Thoracic aorta (tissue), 2 donors: Measurements from ENCODE around the gene DLG1. TPM values are rescaled to one million over a fixed set of nuclear protein-coding genes. Genes with fewer than 3 reads are reported as not detected.

Source experiments
- ATAC-seq: fragments of 150-250 bp; one replicate; pipeline ENCODE4 v1.8.0; 2017; ENCODE audit warnings: low read depth; ENCODE audit not compliant: insufficient number of reproducible peaks, low FRiP score
- DNase-seq: peaks from one replicate; pipeline ENCODE4 v3.0.0-alpha.2; 2020; ENCODE audit warnings: low spot score
- H3K27ac ChIP-seq, 2 donors: fragments of 200-600 bp; sonication (generic); 1 replicate in 1 of 2; 2 replicates in 1 of 2; pipeline ENCODE4 v1.5.1; 2016; ENCODE audit warnings: mild to moderate bottlenecking in 2 of 2, moderate library complexity in 2 of 2
- H3K27me3 ChIP-seq: fragments of 200-600 bp; sonication (generic); replicated peaks from 2 replicates; pipeline ENCODE4 v1.6.0; 2016; ENCODE audit warnings: mild to moderate bottlenecking; ENCODE audit not compliant: insufficient read depth
- H3K36me3 ChIP-seq: fragments of 200-600 bp; sonication (generic); one replicate; pipeline ENCODE4 v1.5.1; 2016
- H3K4me1 ChIP-seq, 2 donors: fragments of 200-600 bp; sonication (generic); 1 replicate in 1 of 2; 2 replicates in 1 of 2; pipeline versions ENCODE4 v1.5.1 to v1.6.0; 2016; ENCODE audit warnings: low read depth in 2 of 2, mild to moderate bottlenecking in 1 of 2; ENCODE audit not compliant: control insufficient read depth in 1 of 2
- H3K4me3 ChIP-seq: fragments of 200-600 bp; sonication (generic); 2 replicates; pipeline ENCODE4 v1.5.1; 2016; ENCODE audit warnings: mild to moderate bottlenecking
- H3K9me3 ChIP-seq: fragments of 200-600 bp; sonication (generic); 2 replicates; pipeline ENCODE4 v1.5.1; 2016
- CTCF ChIP-seq: fragments of 200-600 bp; sonication (generic); IDR thresholded peaks from one replicate; pipeline ENCODE4 v1.5.1; 2019; ENCODE audit warnings: antibody characterized with exemption
- total RNA-seq, 2 donors: library from RNA; depleted of rRNA; stranded (reverse); fragments of >200 nt; gene quantifications; one replicate each; pipeline versions ENCODE4 v1.1.0 to v1.2.3, GENCODE V29; 2016

Gene DLG1
- total RNA-seq, 2 donors from 2014 or later = 46.4 to 67.8 TPM

DNA sequence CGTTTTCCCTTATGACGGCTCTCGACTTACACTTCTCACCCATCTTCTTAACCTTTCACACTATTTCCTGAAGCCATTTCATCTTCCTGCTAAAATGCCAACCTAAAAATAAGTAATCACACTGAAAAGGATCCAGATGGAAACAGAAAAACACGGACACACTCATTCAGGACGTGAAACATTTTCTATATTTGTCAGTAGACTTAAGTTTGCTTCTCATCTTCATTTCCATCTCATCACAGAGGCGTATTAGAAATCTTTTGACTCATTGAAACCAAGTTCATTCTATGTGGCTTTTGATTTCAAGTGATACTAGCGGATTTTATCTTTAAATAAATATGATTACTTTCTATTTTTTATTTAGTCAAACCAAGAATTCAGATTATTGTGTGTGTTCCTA lies 27.4 kb upstream of the DLG1 start:
- no peaks in the 10 kb centered on the region for H3K9me3 ChIP-seq
- ATAC-seq = no peak
- H3K27ac ChIP-seq = no peak overlapping the region
- H3K36me3 ChIP-seq = no peaks in the 10 kb centered on the region
- DNase-seq = no peak
- H3K27me3 ChIP-seq = no peaks in the 10 kb centered on the region
- TF ChIP-seq CTCF = no peak
- no peaks in the 10 kb centered on the region for H3K4me1 ChIP-seq
- no peak overlapping the region for H3K4me3 ChIP-seq

DNA sequence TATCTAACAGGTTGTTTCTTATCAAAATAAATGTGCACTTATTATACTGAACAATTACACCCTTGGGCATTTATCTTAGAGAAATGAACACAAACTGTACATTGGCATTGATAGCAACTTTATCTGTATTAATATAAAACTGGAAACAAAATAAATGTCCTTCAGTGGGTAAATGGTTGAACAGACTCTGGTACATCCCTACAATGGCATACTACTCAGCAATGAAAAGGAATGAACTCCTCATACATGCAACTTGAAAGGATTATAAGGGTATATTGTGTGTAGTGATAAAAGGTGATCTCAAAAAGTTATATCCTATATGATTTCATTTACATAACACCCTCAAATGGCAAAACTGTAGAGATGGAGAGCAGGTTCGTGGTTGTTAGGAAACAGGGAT lies 23.7 kb upstream of the DLG1 start:
- TF ChIP-seq CTCF = no peak
- Histone ChIP-seq H3K9me3 (no peaks in the 10 kb centered on the region), H3K4me3 (no peak overlapping the region), H3K36me3 (no peaks in the 10 kb centered on the region), H3K4me1 (peaks cover 3 to 7% of the 10 kb centered on the region in 2 donors), H3K27me3 (no peaks in the 10 kb centered on the region), H3K27ac (no peak overlapping the region)
- DNase-seq = no peak
- ATAC-seq = no peak

DNA sequence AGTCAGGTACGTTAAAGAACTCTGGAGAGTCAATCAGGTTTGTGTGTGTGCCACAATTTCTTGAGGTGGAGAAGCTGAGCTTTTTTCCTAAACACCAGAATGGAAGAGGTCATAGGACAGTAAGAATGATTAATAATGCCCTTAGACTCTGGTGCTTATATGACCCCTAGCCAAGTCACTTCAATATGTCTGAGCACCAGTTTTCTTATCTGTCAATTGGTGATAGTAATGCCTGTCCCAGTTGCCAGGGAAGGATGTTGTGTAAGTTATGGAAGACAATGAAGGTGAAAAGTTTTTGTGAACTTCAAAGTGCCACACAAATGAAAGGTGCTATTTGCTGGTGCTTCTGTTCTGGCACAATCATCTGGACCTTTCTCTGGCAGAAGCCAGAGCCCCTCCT lies 22.2 kb upstream of the DLG1 start:
- no peak for TF ChIP-seq CTCF
- no peak overlapping the region for H3K27ac ChIP-seq
- H3K9me3 ChIP-seq = no peaks in the 10 kb centered on the region
- H3K4me1 ChIP-seq = peaks cover 3 to 12% of the 10 kb centered on the region in 2 donors
- no peak for DNase-seq
- no peak overlapping the region for H3K4me3 ChIP-seq
- ATAC-seq = no peak
- no peaks in the 10 kb centered on the region for H3K27me3 ChIP-seq
- no peaks in the 10 kb centered on the region for H3K36me3 ChIP-seq

DNA sequence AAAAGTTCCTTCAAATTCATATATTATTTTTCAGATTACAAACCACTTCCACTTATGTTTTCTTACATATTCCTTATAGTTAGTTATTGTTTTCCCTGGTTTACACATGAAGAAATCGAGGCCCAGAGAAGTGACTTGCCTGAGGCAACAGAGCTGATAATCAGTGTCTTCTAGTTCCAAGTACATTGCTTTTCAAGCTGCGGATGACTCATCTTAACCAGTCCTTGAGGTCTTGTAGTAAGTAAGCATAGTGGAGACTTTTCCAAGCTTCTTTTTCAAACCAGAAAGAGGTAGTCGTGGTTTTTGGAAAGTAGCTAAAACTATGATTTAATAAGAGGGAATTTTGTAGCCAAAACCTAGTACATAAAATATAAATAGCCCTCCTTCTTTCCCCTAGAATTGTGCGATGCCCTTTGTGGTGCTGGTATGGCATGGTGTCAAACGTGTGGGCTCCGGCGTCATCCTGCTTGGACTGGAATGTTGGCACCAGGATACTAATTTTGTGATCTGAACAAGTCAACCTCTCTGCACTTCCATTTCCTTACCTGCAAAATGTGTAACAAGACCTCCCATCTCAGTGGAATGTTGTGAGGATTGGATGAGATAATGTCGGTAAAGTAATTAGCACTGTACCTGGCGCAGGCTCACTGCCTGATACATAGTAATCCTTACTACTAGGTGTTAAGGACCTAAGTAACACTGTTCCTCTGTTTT lies 19.0 kb upstream of the DLG1 start:
- H3K36me3 ChIP-seq = no peaks in the 10 kb centered on the region
- H3K4me1 ChIP-seq = peaks cover 3 to 12% of the 10 kb centered on the region in 2 donors
- ATAC-seq (peak; percentile 76), DNase-seq (no peak)
- H3K27ac ChIP-seq = peak overlapping the region in 1 of 2 donors; percentile 41
- TF ChIP-seq CTCF = no peak
- H3K27me3 ChIP-seq = no peaks in the 10 kb centered on the region
- H3K4me3 ChIP-seq = peak overlapping the region; percentile 31
- H3K9me3 ChIP-seq = no peaks in the 10 kb centered on the region

GRCh38 chr3:197312431-197312830 lies 14.0 kb upstream of the DLG1 start:
- no peak overlapping the region for H3K27ac ChIP-seq
- DNase-seq = no peak
- H3K9me3 ChIP-seq = no peaks in the 10 kb centered on the region
- ATAC-seq = no peak
- no peaks in the 10 kb centered on the region for H3K27me3 ChIP-seq
- no peak for TF ChIP-seq CTCF
- H3K36me3 ChIP-seq = no peaks in the 10 kb centered on the region
- peaks cover 4 to 27% of the 10 kb centered on the region in 2 donors for H3K4me1 ChIP-seq
- H3K4me3 ChIP-seq = no peak overlapping the region
